Neural cell (in vitro differentiated cells): Measurements from ENCODE around the gene MOCS2. TPM values are rescaled to one million over a fixed set of nuclear protein-coding genes. Genes with fewer than 3 reads are reported as not detected.

Experiments used
- H2AFZ ChIP-seq: fragments of 200-600, 300-800 bp; sonication (generic), shearing (Covaris generic); 2 replicates; pipeline ENCODE4 v1.6.0; 2014; ENCODE audit warnings: low read depth, mild to moderate bottlenecking, antibody characterized with exemption, low read length, moderate library complexity
- H3F3A ChIP-seq: fragments of 200-600 bp; shearing (Covaris generic); 2 replicates; pipeline ENCODE4 v1.6.1; 2016; ENCODE audit warnings: mild to moderate bottlenecking, moderate library complexity, mixed read lengths, antibody characterized with exemption, low read length; ENCODE audit not compliant: insufficient read depth, poor library complexity, severe bottlenecking
- H3K27ac ChIP-seq: fragments of 200-600, 300-800 bp; sonication (generic), shearing (Covaris generic); 2 replicates; pipeline ENCODE4 v1.5.1; 2014; ENCODE audit warnings: mild to moderate bottlenecking, low read length, moderate library complexity
- H3K27me3 ChIP-seq: fragments of 300-800, 200-600 bp; sonication (generic), shearing (Covaris generic); 2 replicates; pipeline ENCODE4 v1.6.0; 2014; ENCODE audit warnings: mild to moderate bottlenecking, low read depth, low read length, moderate library complexity; ENCODE audit not compliant: insufficient read depth
- H3K36me3 ChIP-seq: fragments of 300-800, 200-600 bp; sonication (generic), shearing (Covaris generic); 2 replicates; pipeline ENCODE4 v1.5.1; 2014; ENCODE audit warnings: mild to moderate bottlenecking, antibody characterized with exemption, low read length, moderate library complexity; ENCODE audit not compliant: insufficient read depth
- H3K4me2 ChIP-seq: fragments of 300-800, 200-600 bp; sonication (generic), shearing (Covaris generic); 2 replicates; pipeline ENCODE4 v1.6.0; 2014; ENCODE audit warnings: mild to moderate bottlenecking, low read length
- H3K4me3 ChIP-seq: fragments of 300-800, 200-600 bp; sonication (generic), shearing (Covaris generic); 2 replicates; pipeline ENCODE4 v1.5.1; 2014; ENCODE audit warnings: mild to moderate bottlenecking, low read length, moderate library complexity
- H3K79me2 ChIP-seq: fragments of 200-600 bp; shearing (Covaris generic); replicated peaks from 2 replicates; pipeline ENCODE4 v1.6.0; 2014; ENCODE audit warnings: mild to moderate bottlenecking, low read length, moderate library complexity; ENCODE audit not compliant: insufficient read depth
- H3K9ac ChIP-seq: fragments of 300-800, 200-600 bp; sonication (generic), shearing (Covaris generic); 2 replicates; pipeline ENCODE4 v1.6.1; 2016; ENCODE audit warnings: mild to moderate bottlenecking, low read length, mixed read lengths
- H3K9me2 ChIP-seq: fragments of 200-600 bp; shearing (Covaris generic); 2 replicates; pipeline ENCODE4 v1.6.1; 2016; ENCODE audit warnings: mild to moderate bottlenecking, low read length, mixed read lengths; ENCODE audit not compliant: insufficient read depth
- H3K9me3 ChIP-seq: fragments of 200-600, 300-800 bp; sonication (generic), shearing (Covaris generic); 2 replicates; pipeline ENCODE4 v1.6.1; 2016; ENCODE audit warnings: mild to moderate bottlenecking, mixed run types, low read length, moderate library complexity, mixed read lengths
- H4K20me1 ChIP-seq: fragments of 200-600 bp; shearing (Covaris generic); 2 replicates; pipeline ENCODE4 v1.6.1; 2016; ENCODE audit warnings: mild to moderate bottlenecking, mixed run types; ENCODE audit not compliant: insufficient read depth
- CTCF ChIP-seq: fragments of 450-650 bp; IDR thresholded peaks from 2 replicates; pipeline ENCODE4 v1.5.1; 2014; ENCODE audit warnings: antibody characterized with exemption, mild to moderate bottlenecking, moderate library complexity; ENCODE audit not compliant: poor library complexity, severe bottlenecking
- EP300 ChIP-seq: fragments of 450-650 bp; conservative IDR thresholded peaks from 2 replicates; pipeline ENCODE4 v1.6.1; 2014; ENCODE audit warnings: antibody characterized with exemption, mild to moderate bottlenecking, moderate library complexity; ENCODE audit not compliant: poor library complexity, severe bottlenecking
- EZH2 ChIP-seq: fragments of 200-600, 300-800 bp; shearing (Covaris generic), sonication (generic); IDR thresholded peaks from 2 replicates; pipeline ENCODE4 v1.6.1; 2014; ENCODE audit warnings: antibody characterized with exemption, low read length, borderline replicate concordance, mild to moderate bottlenecking; ENCODE audit not compliant: insufficient read depth, poor library complexity, severe bottlenecking
- MXI1 ChIP-seq: fragments of 450-650 bp; conservative IDR thresholded peaks from 2 replicates; pipeline ENCODE4 v1.6.1; 2014; ENCODE audit warnings: antibody characterized with exemption, mild to moderate bottlenecking; ENCODE audit not compliant: poor library complexity, severe bottlenecking
- POLR2AphosphoS5 ChIP-seq: IDR thresholded peaks from 2 replicates; pipeline ENCODE4 v1.6.1; 2012
- RAD21 ChIP-seq: fragments of 450-650 bp; conservative IDR thresholded peaks from 2 replicates; pipeline ENCODE4 v1.6.1; 2014; ENCODE audit warnings: antibody characterized with exemption, mild to moderate bottlenecking, moderate library complexity
- REST ChIP-seq: IDR thresholded peaks from 2 replicates; pipeline ENCODE4 v1.6.1; 2012; ENCODE audit warnings: borderline replicate concordance
- SMC3 ChIP-seq: fragments of 450-650 bp; conservative IDR thresholded peaks from 2 replicates; pipeline ENCODE4 v1.6.1; 2014; ENCODE audit warnings: antibody characterized with exemption, mild to moderate bottlenecking, moderate library complexity; ENCODE audit not compliant: poor library complexity
- TAF1 ChIP-seq: IDR thresholded peaks from 2 replicates; pipeline ENCODE4 v1.6.1; 2012; ENCODE audit warnings: low read depth
- polyA plus RNA-seq: library from polyadenylated mRNA; depleted of rRNA; stranded (reverse); fragments of >200 nt; gene quantifications from 2 replicates; pipeline ENCODE4 v1.2.3, GENCODE V29; 2014

The MOCS2 gene
- polyA plus RNA-seq, 1 donor from 2014 or later = 71.0 TPM

DNA sequence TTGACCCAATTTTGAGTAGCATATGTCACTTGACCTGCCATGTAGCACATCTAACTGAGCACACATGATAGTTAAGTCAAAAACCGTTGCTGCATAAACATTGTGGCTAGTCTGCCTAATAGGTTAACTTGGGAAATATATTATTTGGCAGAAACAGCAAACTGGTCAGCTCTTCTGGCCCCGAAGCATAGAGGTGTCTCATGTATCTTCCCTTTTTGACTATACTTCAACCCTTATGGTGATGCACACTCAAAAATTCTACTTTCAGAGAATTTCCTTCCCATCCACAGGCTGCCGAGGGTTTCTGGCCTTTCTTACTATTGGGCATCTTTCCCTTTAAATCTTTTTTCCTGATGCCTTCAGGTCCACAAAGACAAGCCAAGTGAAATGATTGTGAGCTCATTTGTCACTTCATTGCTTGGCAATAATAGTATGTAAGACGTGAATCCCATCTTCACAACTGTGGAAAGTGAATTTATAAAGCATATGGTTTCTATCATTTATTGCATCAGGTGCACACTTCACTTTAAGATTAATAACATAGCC, 41.2 kb downstream of the MOCS2 start:
- Histone ChIP-seq H2AFZ (no peak overlapping the region), H3K27ac (no peak overlapping the region), H3K4me3 (no peak overlapping the region), H3K79me2 (no peaks in the 10 kb centered on the region), H3K9ac (no peak overlapping the region), H3F3A (no peaks in the 10 kb centered on the region), H3K27me3 (no peaks in the 10 kb centered on the region), H3K9me2 (no peaks in the 10 kb centered on the region), H3K9me3 (no peaks in the 10 kb centered on the region), H4K20me1 (no peaks in the 10 kb centered on the region), H3K4me2 (no peak overlapping the region), H3K36me3 (no peaks in the 10 kb centered on the region)
- no peak for TF ChIP-seq EZH2
- TF ChIP-seq RAD21 = no peak
- no peak for TF ChIP-seq TAF1
- no peak for TF ChIP-seq CTCF
- TF ChIP-seq POLR2AphosphoS5 = no peak
- TF ChIP-seq EP300 = no peak
- TF ChIP-seq SMC3 = no peak
- no peak for TF ChIP-seq REST
- no peak for TF ChIP-seq MXI1

DNA sequence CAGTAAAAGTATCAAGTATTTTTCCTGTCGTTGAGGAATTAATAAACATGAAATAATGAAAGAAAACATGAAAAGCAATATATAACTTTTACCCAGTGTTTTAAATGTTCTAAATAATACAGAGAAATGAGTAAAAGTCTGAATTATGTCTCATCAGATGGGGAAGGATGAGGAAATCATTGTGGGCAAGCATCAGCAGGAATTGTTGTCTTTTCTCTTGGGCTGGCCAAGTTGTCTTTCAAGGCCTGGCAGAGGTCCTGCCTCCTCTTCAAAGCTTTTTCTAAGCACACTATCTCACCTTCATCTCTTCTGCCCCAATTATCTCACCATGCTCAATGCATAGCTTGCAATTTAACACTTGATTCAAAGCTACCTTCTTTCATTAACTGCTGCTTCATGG, 41.9 kb downstream of the MOCS2 start:
- H3K4me2 ChIP-seq = no peak overlapping the region
- no peaks in the 10 kb centered on the region for H3K27me3 ChIP-seq
- H3K9ac ChIP-seq = no peak overlapping the region
- no peak overlapping the region for H3K27ac ChIP-seq
- no peaks in the 10 kb centered on the region for H3F3A ChIP-seq
- TF ChIP-seq TAF1 (no peak), EZH2 (no peak), REST (no peak), RAD21 (no peak), EP300 (no peak), MXI1 (no peak), CTCF (no peak), POLR2AphosphoS5 (no peak), SMC3 (no peak)
- no peaks in the 10 kb centered on the region for H3K79me2 ChIP-seq
- H3K9me3 ChIP-seq = no peaks in the 10 kb centered on the region
- H2AFZ ChIP-seq = no peak overlapping the region
- H3K4me3 ChIP-seq = no peak overlapping the region
- H3K9me2 ChIP-seq = no peaks in the 10 kb centered on the region
- H4K20me1 ChIP-seq = no peaks in the 10 kb centered on the region
- H3K36me3 ChIP-seq = no peaks in the 10 kb centered on the region
